Thyroid gland (tissue), 4 donors: ENCODE measurements around the gene PTPRG.

Source experiments
- CTCF ChIP-seq, 6 experiments: fragments of 200-600 bp in 3 of 6; fragments of 450-650 bp in 3 of 6; sonication (generic) in 3 of 6; IDR thresholded peaks; one replicate each; pipeline ENCODE4 v1.5.1; 2016 to 2019; ENCODE audit warnings: antibody characterized with exemption in 6 of 6, mild to moderate bottlenecking in 2 of 6, inconsistent platforms in 1 of 6, moderate library complexity in 1 of 6
- POLR2A ChIP-seq, 2 donors: fragments of 450-650 bp; IDR thresholded peaks; one replicate each; pipeline ENCODE4 v1.6.1; 2017; ENCODE audit warnings: antibody characterized with exemption in 2 of 2, mild to moderate bottlenecking in 2 of 2, moderate library complexity in 1 of 2

- TF ChIP-seq POLR2A (IDR thresholded peaks at IDR 0.05) (no peak), CTCF (IDR thresholded peaks at IDR 0.05) (no peak)
These were observed 395.9 kb downstream of the PTPRG start for GRCh38 chr3:61957259-61957658.
